HG02610 (cell line): Measurements from ENCODE around the gene KCTD19.

Experiments
- ATAC-seq: cut with Tn5 transposase; IDR thresholded peaks from one replicate; pipeline ENCODE4 v1.9.1; 2021; ENCODE audit warnings: mild to moderate bottlenecking, moderate library complexity; ENCODE audit not compliant: unreplicated experiment

The KCTD19 gene

DNA sequence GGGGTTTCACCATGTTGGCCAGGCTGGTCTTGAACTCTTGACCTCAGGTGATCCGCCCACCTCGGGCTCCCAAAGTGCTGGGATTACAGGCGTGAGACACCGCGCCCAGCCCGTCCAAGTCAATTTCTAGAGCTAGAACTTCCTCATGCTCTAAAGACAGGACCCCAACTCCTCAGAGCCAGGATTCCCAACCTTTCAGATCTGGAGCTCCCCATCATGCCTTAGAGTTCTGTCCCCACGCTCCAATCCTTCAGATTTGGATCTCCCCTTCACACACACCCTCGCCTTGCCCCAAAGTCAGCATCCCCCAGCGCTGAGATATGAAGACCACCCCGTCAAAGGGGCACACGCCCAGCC is 448 bp downstream of the KCTD19 start:
- ATAC-seq, result no peak

GRCh38 chr16:67317853-67318252 is 8.7 kb downstream of the KCTD19 start:
- ATAC-seq, result no peak

- no peak for ATAC-seq
These were observed 13.8 kb downstream of the KCTD19 start for GRCh38 chr16:67312719-67313118.

- ATAC-seq, result peak; percentile 93
These were observed 14.7 kb downstream of the KCTD19 start for GRCh38 chr16:67311607-67312488.

GRCh38 chr16:67310561-67310960 is 16.0 kb downstream of the KCTD19 start:
- ATAC-seq, result no peak

DNA sequence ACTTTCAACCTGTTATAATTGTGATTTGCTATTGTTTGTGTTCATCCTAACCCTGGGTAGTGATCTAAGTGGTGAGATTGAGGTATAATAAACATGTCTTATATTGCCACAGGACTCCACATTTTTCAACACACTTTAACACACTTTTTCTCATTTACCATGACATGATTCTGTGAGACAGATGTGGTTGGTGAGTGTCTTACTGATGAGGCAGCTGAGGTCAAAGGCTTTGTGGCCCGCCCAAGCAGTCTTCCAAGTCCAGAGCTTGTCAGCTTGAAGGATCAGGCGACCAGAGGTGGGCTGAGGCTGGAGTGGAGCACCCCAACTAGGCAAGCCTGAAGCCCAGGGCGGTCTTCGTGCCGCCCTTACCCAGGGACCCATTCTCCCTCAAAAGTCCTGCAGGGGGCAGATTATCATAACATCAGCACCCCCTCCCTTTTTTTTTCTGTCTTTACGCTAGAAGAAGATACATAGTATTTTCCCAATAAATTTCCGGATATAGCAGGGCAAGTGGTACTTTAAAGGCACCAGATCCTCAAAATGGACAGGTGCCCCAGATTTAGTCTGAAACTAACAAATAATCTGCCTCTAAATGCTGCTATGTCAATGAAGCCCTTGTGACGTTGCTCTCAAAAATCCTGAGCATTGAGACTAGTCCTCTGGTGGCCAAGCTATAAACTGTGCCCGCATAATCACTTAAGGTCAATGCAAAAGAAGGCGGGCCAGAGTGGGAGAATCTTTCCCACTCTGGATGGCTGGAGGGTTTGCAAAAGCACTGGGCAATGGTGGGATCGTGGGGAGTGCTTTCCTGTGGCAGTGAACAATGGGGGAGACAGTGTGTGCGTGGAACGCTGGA is 21.1 kb downstream of the KCTD19 start:
- no peak for ATAC-seq

DNA sequence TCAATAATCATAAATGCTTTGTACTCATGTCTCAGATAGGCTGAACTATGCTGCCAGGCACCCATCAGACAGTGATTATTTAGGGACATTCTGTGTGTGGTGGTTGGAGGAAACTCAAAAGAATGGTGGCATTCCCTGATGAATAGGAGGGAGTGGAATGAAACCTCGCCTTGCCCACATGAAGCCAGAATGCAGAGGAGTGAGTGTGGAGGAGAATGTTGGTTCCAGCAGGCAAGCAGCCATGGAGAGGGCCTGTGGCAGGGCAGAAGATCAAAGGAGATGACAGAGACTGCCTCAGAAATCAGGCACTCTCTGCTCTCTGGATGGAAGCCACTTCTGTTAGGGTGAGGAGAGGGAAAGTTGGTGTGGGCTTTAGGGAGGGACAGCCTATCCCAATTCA is 22.5 kb downstream of the KCTD19 start:
- no peak for ATAC-seq

- no peak for ATAC-seq
These were observed 23.6 kb downstream of the KCTD19 start for GRCh38 chr16:67302970-67303369.

- ATAC-seq, result no peak
These were observed 24.5 kb downstream of the KCTD19 start for GRCh38 chr16:67302076-67302475.

- ATAC-seq, result no peak
These were observed 25.3 kb downstream of the KCTD19 start for GRCh38 chr16:67301080-67301782.

GRCh38 chr16:67299269-67299668 is 27.3 kb downstream of the KCTD19 start:
- no peak for ATAC-seq

DNA sequence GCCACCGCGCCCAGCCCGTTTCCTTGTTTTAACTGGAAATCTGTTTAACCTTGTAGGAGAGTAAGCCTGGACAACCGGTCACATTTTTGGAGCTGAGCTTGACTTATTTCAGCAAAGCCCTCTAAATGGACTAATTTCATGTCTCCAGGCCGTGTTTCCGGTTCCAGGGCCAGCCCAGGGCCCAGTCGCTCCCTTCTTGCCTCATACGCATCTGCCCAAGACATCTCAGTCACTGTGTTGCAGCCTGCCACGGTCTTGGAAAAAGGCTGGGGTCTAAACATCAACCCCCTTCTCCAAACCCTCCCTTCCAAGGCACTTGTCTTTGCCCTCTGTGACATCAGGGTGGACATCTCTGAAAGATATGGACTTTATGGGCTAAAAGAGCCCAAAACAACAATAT is 28.3 kb downstream of the KCTD19 start:
- no peak for ATAC-seq

- ATAC-seq, result no peak
These were observed 30.1 kb downstream of the KCTD19 start for GRCh38 chr16:67296420-67296819.

- no peak for ATAC-seq
These were observed 31.6 kb downstream of the KCTD19 start for GRCh38 chr16:67294938-67295361.

DNA sequence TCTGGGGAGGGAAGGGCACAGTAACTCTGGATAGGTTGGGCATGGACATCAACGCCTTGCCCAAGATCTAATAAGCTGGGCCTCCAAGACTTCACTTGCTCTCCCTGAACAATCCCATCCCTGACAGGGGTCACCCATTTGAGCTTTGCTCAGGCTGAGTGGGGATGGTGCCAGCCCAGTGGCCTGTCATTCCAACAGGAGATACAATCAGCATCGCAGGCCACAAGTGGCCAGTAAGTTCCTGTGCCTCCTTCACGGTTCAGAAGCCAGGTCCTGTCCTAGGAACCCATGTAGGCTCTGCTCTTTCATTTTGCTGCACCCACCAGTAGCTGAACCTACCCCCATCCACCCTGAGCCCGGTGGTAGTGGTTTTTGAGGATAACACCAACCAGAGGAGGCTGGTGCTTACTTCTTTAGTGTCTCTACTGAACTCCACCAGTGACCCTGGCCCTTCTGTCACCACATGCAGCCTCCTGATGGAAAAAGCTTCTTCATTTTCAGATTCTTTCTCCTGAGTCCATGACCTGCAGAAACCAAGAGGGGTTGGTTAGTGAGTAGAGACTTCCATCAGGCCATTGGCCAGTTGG is 32.3 kb downstream of the KCTD19 start:
- ATAC-seq, result no peak

GRCh38 chr16:67291461-67291860 is 35.1 kb downstream of the KCTD19 start:
- ATAC-seq, result no peak

DNA sequence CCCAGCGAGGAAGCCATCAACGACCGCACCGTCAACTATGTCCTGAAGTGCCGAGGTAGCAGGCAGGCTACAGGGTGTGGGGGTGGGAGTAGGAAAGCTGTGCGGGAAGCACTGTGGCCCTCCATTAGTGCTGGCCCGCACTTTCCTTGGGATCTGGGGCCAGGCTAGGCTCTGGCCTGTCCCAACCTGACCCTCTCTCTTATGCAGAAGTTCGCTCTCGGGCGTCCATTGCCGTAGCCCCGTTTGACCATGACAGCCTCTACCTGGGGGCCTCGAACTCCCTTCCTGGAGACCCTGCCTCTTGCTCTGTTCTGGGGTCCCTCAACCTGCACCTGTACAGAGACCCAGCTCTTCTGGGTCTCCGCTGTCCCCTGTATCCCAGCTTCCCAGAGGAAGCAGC is 38.6 kb downstream of the KCTD19 start:
- no peak for ATAC-seq

DNA sequence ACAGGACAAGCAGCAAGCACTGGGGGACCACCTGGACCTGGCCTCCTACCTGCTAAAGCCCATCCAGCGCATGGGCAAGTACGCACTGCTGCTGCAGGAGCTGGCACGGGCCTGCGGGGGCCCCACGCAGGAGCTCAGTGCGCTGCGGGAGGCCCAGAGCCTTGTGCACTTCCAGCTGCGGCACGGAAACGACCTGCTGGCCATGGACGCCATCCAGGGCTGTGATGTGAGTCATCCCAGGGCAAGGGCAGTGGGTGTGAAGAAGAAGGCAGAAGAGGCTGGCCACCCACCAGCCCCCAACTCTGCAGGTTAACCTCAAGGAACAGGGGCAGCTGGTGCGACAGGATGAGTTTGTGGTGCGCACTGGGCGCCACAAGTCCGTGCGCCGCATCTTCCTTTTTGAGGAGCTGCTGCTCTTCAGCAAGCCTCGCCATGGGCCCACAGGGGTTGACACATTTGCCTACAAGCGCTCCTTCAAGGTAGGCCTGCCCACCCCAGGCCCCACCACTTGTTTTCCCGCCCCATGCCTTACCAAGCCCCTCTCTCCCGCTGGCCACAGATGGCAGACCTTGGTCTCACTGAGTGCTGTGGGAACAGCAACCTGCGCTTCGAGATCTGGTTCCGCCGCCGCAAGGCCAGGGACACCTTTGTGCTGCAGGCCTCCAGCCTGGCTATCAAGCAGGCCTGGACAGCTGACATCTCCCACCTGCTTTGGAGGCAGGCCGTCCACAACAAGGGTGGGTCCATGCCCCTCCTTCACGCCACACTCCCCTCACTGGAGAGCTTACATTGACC is 39.9 kb downstream of the KCTD19 start:
- no peak for ATAC-seq

DNA sequence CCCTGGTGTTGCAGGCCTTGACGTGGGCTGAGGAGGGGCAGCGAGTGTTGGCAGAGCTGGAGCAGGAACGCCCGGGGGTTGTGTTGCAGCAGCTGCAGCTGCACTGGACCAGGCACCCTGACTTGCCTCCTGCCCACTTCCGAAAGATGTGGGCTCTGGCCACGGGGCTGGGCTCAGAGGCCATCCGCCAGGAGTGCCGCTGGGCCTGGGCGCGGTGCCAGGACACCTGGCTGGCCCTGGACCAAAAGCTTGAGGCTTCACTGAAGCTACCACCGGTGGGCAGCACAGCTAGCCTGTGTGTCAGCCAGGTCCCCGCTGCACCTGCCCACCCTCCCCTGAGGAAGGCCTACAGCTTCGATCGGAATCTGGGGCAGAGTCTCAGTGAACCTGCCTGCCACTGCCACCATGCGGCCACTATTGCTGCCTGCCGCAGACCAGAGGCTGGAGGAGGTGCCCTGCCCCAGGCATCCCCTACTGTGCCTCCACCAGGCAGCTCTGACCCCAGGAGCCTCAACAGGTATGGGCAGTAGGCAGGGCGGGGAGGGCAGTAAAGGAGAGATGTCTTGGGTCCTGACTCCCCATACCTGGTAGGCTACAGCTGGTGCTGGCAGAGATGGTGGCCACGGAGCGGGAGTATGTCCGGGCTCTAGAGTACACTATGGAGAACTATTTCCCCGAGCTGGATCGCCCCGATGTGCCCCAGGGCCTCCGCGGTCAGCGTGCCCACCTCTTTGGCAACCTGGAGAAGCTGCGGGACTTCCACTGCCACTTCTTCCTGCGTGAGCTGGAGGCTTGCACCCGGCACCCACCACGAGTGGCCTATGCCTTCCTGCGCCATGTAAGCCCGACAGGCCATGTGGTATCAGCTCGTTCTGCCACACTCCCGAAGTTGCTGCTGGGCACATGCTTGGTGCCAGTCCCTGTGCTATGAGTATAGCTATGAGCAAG is 41.6 kb downstream of the KCTD19 start:
- ATAC-seq, result no peak
